Common myeloid progenitor, CD34-positive (primary cell): ENCODE measurements around the gene TNRC6B.

ENCODE experiments used
- CTCF ChIA-PET: fragments of 350-600 bp; sonication (Branson Sonifier 250); formaldehyde crosslinking; loops from one replicate; lab custom pipeline; 2021; ENCODE audit warnings: antibody characterized with exemption; lab: Charles Lee
- POLR2A ChIA-PET: fragments of 350-600 bp; sonication (Branson Sonifier 250); formaldehyde crosslinking; loops from one replicate; lab custom pipeline; 2021; ENCODE audit warnings: antibody characterized with exemption; lab: Charles Lee
- DNase-seq, 3 donors: peaks; one replicate each; pipeline versions ENCODE4 v3.0.0 to v3.0.0-alpha.2; 2013
- H3K27ac ChIP-seq, 2 experiments: 1 replicate in 1 of 2; 2 replicates in 1 of 2; pipeline ENCODE4 v1.7.0; 2013; ENCODE audit warnings: inconsistent platforms in 2 of 2, low read length in 2 of 2, mild to moderate bottlenecking in 2 of 2, low read depth in 1 of 2, moderate library complexity in 1 of 2; ENCODE audit not compliant: severe bottlenecking in 2 of 2, insufficient read depth in 1 of 2, poor library complexity in 1 of 2
- H3K27me3 ChIP-seq, 5 experiments: replicated peaks in 2 of 5; 1 replicate in 3 of 5; 2 replicates in 2 of 5; pipeline versions ENCODE4 v1.6.1 to v1.7.0; 2013; ENCODE audit warnings: low read length in 4 of 5, mild to moderate bottlenecking in 2 of 5, moderate library complexity in 2 of 5, inconsistent platforms in 1 of 5; ENCODE audit not compliant: insufficient read depth in 5 of 5, control insufficient read depth in 4 of 5
- H3K36me3 ChIP-seq, 4 experiments: 1 replicate in 2 of 4; 2 replicates in 2 of 4; pipeline versions ENCODE4 v1.6.1 to v1.7.0; 2013; ENCODE audit warnings: low read length in 3 of 4, control low read depth in 1 of 4, mild to moderate bottlenecking in 1 of 4; ENCODE audit not compliant: control insufficient read depth in 4 of 4, insufficient read depth in 4 of 4
- H3K4me1 ChIP-seq, 4 experiments: 1 replicate in 3 of 4; 2 replicates in 1 of 4; pipeline versions ENCODE4 v1.6.1 to v1.7.1; 2013; ENCODE audit warnings: low read length in 3 of 4, mild to moderate bottlenecking in 3 of 4, control low read depth in 1 of 4, inconsistent platforms in 1 of 4, moderate library complexity in 1 of 4; ENCODE audit not compliant: control insufficient read depth in 4 of 4, insufficient read depth in 4 of 4; ENCODE audit errors: control extremely low read depth in 1 of 4
- H3K4me3 ChIP-seq, 7 experiments: 1 replicate in 4 of 7; 2 replicates in 3 of 7; pipeline versions ENCODE4 v1.5.1 to v1.7.0; 2013; ENCODE audit warnings: mild to moderate bottlenecking in 7 of 7, low read length in 6 of 7, moderate library complexity in 6 of 7, inconsistent platforms in 2 of 7, low read depth in 2 of 7, control low read depth in 1 of 7; ENCODE audit not compliant: insufficient read depth in 4 of 7, control insufficient read depth in 1 of 7; ENCODE audit errors: extremely low read depth in 1 of 7
- H3K9me3 ChIP-seq, 5 experiments: 1 replicate in 4 of 5; 2 replicates in 1 of 5; pipeline versions ENCODE4 v1.6.1 to v1.7.1; 2013; ENCODE audit warnings: low read length in 4 of 5, mild to moderate bottlenecking in 2 of 5, inconsistent platforms in 1 of 5, low read depth in 1 of 5, moderate library complexity in 1 of 5; ENCODE audit not compliant: control insufficient read depth in 4 of 5, insufficient read depth in 2 of 5; ENCODE audit errors: control extremely low read depth in 1 of 5
- whole genome bisulfite sequencing: methylation state at CpG from one replicate; pipeline ENCODE4 v1.1.5; 2013; ENCODE audit not compliant: insufficient coverage; 5-methylcytosine and 5-hydroxymethylcytosine counted together

TNRC6B gene

DNA sequence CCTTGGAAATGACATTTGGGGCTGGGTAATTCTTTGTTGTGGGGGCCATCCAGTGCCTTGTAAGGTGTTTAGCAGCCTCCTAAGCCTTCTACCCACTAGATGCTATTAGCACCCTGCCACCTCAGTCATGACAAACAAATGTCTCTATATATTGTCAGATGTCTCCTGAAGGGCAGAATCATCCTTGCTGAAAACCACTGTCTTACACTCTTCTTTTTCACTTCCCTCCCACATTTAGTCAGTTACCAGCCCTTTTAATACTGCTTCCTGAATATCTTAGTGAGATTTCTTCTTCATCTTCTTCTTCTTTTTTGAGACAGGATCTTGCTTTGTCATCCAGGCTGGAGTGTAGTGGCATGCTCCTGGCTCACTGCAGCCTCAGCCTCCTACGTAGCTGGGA lies 33.1 kb downstream of the TNRC6B start:
- H3K27ac ChIP-seq: peak overlapping the region in 1 of 2 experiments; percentile 35
- no peak overlapping the region for H3K4me3 ChIP-seq
- POLR2A ChIA-PET: no interaction called here
- H3K9me3 ChIP-seq: no peaks in the 10 kb centered on the region
- CTCF ChIA-PET: interaction anchor here (0.9 kb wide), 1 partner anchor 31 kb away, joined by 3 read pairs; no protein-coding TSS in a partner anchor
- no peaks in the 10 kb centered on the region for H3K27me3 ChIP-seq
- H3K4me1 ChIP-seq: peaks cover 14 to 61% (median 38%) of the 10 kb centered on the region in 4 experiments
- WGBS: 33% methylated on average over 1 of the region's 1 CpG
- H3K36me3 ChIP-seq: peaks cover 0 to 6% (median 2%) of the 10 kb centered on the region in 4 experiments
- DNase-seq: peak in 2 of 3 donors; percentile 32 to 41

DNA sequence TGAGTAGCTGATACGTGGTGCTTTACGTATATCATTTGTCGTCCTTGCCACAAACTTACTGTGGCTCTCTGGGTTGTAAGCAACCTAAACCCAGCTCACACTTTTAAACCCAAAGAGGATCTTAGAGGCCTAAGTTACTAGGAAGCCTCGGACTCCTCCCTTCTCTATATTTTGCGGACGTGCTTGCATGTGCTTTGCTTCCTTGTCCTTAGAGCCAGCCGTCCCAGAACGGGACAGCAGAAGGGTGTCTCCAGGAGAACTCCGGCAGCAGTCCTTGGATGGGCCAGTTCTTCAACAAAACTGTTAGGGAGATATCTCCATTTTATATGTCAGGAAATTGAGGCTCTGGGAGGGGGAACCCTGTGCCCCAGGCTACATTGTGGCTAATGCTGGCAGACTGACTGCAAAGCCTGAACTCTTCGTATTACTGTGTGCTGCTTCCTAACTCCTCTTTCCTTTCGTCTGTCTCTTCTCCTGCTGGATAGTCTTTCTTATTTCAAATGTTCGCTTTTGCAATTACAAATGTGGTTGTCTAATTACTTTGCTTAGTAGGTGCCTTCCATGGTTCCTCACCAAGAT lies 33.8 kb downstream of the TNRC6B start:
- H3K27me3 ChIP-seq: no peaks in the 10 kb centered on the region
- H3K36me3 ChIP-seq: peaks cover 0 to 6% (median 2%) of the 10 kb centered on the region in 4 experiments
- DNase-seq: no peak
- peaks cover 17 to 68% (median 41%) of the 10 kb centered on the region in 4 experiments for H3K4me1 ChIP-seq
- no peak overlapping the region for H3K27ac ChIP-seq
- POLR2A ChIA-PET: no interaction called here
- WGBS: 94% methylated on average over 9 of the region's 12 CpGs
- no peaks in the 10 kb centered on the region for H3K9me3 ChIP-seq
- no peak overlapping the region for H3K4me3 ChIP-seq
- CTCF ChIA-PET: interaction anchor here (0.9 to 1.3 kb wide), 2 partner anchors 30 to 48 kb away, joined by 3 read pairs; no protein-coding TSS in a partner anchor

DNA sequence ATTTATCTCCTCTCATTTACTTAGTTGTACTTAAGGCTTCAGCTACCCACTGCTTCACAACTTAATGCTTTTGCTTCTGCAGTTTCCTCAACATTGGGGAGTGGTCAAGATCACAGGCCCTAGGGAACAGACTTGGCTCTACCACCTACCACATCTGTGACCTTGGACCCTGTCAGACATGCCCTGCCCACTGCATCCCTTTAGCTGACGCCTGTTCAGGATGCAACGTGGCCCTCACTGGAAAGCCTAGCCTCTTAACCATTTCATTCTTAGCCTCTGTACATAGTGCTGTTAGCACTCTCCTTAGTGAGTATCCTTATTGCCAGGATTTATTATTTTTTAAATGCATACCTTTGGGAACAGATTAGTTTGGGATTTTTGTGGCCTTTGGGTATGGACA lies 34.4 kb downstream of the TNRC6B start:
- no peak for DNase-seq
- Histone ChIP-seq H3K36me3 (peaks cover 0 to 5% (median 2%) of the 10 kb centered on the region in 4 experiments), H3K27me3 (no peaks in the 10 kb centered on the region), H3K4me1 (peaks cover 17 to 72% (median 41%) of the 10 kb centered on the region in 4 experiments), H3K9me3 (no peaks in the 10 kb centered on the region), H3K4me3 (no peak overlapping the region), H3K27ac (no peak overlapping the region)
- ChIA-PET CTCF (interaction anchor here (1.3 kb wide), 1 partner anchor 47 kb away, joined by 3 read pairs; no protein-coding TSS in a partner anchor), POLR2A (no interaction called here)
- WGBS: 69% methylated on average over 2 of the region's 2 CpGs

DNA sequence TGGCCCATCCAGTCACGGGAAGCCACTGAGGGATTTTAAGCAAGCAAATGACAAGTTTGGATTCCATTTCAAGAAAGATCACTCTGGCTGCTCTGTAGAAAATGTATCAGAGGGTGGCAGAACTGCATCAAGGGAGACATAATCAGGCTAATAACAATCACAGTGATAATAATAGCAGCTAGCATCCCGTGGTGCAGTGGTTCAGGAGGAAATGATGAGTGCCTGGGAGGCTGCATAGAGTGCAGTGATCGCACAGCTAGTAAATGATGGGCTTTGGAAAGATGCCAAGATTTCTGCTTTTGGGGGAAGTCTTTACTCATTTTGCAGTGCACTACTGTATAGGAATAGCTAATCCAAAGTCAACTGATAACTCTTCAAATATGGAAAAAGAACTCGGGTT lies 35.8 kb downstream of the TNRC6B start:
- peak in 2 of 3 donors; percentile 55 to 58 for DNase-seq
- 28% methylated on average over 3 of the region's 4 CpGs for WGBS
- H3K9me3 ChIP-seq: no peaks in the 10 kb centered on the region
- H3K27me3 ChIP-seq: no peaks in the 10 kb centered on the region
- CTCF ChIA-PET: interaction anchor here (1.1 kb wide), 1 partner anchor 44 kb away, joined by 3 read pairs; no protein-coding TSS in a partner anchor
- peaks cover 17 to 73% (median 41%) of the 10 kb centered on the region in 4 experiments for H3K4me1 ChIP-seq
- POLR2A ChIA-PET: no interaction called here
- peaks cover 0 to 5% (median 2%) of the 10 kb centered on the region in 4 experiments for H3K36me3 ChIP-seq
- H3K27ac ChIP-seq: no peak overlapping the region
- no peak overlapping the region for H3K4me3 ChIP-seq

GRCh38 chr22:40215266-40215665 lies 37.5 kb downstream of the TNRC6B start:
- POLR2A ChIA-PET: interaction anchor here (0.8 kb wide), 1 partner anchor 17 kb away, joined by 4 read pairs; no protein-coding TSS in a partner anchor
- Histone ChIP-seq H3K4me3 (peak overlapping the region in 1 of 7 experiments; percentile 33), H3K27ac (no peak overlapping the region), H3K4me1 (peaks cover 14 to 62% (median 34%) of the 10 kb centered on the region in 4 experiments), H3K27me3 (no peaks in the 10 kb centered on the region), H3K36me3 (peaks cover 0 to 10% (median under 1%) of the 10 kb centered on the region in 4 experiments), H3K9me3 (no peaks in the 10 kb centered on the region)
- DNase-seq: peak; percentile 39 to 83 (median 76)
- WGBS: 33% methylated on average over 3 of the region's 3 CpGs
- CTCF ChIA-PET: interaction anchor here (0.7 to 1.8 kb wide), 4 partner anchors 13 to 27 kb away, joined by 3 to 4 read pairs (median 4); no protein-coding TSS in a partner anchor

DNA sequence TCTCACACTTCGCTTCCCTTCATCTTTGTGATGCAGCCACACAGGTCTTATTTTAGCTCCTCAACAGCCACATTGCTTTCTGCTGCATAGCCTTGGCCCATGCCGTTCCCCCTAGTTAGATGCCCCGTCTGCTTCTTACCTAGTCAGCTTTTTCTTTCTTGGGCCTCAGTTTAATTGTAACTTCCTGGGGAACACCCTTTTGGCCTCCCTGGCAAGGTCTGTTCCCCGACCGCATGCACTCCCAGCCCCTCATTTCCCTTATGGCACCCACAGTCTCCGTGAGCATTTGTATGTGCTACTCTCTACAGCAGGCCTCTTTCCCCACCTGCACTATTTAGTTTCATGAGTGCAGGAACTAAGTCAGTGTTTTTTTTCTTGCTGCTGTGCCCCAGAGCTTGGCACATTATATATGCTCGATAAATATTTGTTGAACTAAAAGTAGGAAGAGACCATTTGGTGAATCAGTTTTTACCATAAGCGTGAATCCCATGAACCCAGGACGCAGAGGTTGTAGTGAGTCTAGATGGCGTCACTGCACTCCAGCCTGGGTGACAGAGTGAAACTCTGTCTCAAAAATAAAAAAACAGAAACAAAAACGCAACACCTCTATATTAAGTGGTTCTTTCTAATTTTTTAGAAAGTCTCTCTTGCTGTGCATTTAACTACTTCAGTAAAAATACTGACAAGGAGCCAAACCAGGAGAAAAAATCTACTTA lies 38.5 kb downstream of the TNRC6B start:
- Histone ChIP-seq H3K4me1 (peaks cover 7 to 52% (median 25%) of the 10 kb centered on the region in 4 experiments), H3K36me3 (peaks cover 3 to 10% (median 5%) of the 10 kb centered on the region in 4 experiments), H3K27ac (no peak overlapping the region), H3K4me3 (no peak overlapping the region), H3K27me3 (no peaks in the 10 kb centered on the region), H3K9me3 (no peaks in the 10 kb centered on the region)
- peak in 1 of 3 donors; percentile 29 for DNase-seq
- POLR2A ChIA-PET: no interaction called here
- CTCF ChIA-PET: interaction anchor here (1.7 to 1.8 kb wide), 2 partner anchors 15 to 28 kb away, joined by 3 to 4 read pairs; no protein-coding TSS in a partner anchor
- WGBS: 84% methylated on average over 9 of the region's 11 CpGs
